H9 (cell line): ENCODE data around the gene UVRAG. TPM values are rescaled to one million over a fixed set of nuclear protein-coding genes. Genes with fewer than 3 reads are reported as not detected.

ENCODE experiments used
- DNase-seq: peaks from one replicate; pipeline ENCODE4 v3.0.0-alpha.2; 2017
- H2AFZ ChIP-seq: one replicate; pipeline ENCODE4 v1.6.1; 2013; ENCODE audit warnings: mild to moderate bottlenecking, low read length, control low read depth, moderate library complexity
- H2AK5ac ChIP-seq: 2 replicates; pipeline ENCODE4 v1.6.1; 2013; ENCODE audit warnings: low read length, control low read depth, mixed read lengths; ENCODE audit not compliant: insufficient read length
- H2BK120ac ChIP-seq: one replicate; pipeline ENCODE4 v1.6.1; 2013; ENCODE audit warnings: low read depth, mild to moderate bottlenecking, low read length, control low read depth, inconsistent platforms; ENCODE audit not compliant: poor library complexity, severe bottlenecking
- H2BK12ac ChIP-seq: 2 replicates; pipeline ENCODE4 v1.6.1; 2013; ENCODE audit warnings: low read length, control low read depth, mixed read lengths, low read depth; ENCODE audit not compliant: insufficient read length
- H2BK15ac ChIP-seq: 2 replicates; pipeline ENCODE4 v1.6.1; 2013; ENCODE audit warnings: low read depth, low read length, control low read depth
- H2BK20ac ChIP-seq: one replicate; pipeline ENCODE4 v1.6.1; 2013; ENCODE audit warnings: low read depth, mild to moderate bottlenecking, low read length, control low read depth, inconsistent platforms; ENCODE audit not compliant: poor library complexity, severe bottlenecking
- H2BK5ac ChIP-seq: 2 replicates; pipeline ENCODE4 v1.6.1; 2013; ENCODE audit warnings: low read length, control low read depth, mixed read lengths; ENCODE audit not compliant: insufficient read length
- H3K14ac ChIP-seq: 2 replicates; pipeline ENCODE4 v1.6.1; 2013; ENCODE audit warnings: low read length, control low read depth; ENCODE audit not compliant: insufficient read depth
- H3K18ac ChIP-seq: 2 replicates; pipeline ENCODE4 v1.6.1; 2013; ENCODE audit warnings: low read depth, mild to moderate bottlenecking, mixed read lengths, low read length, control low read depth; ENCODE audit not compliant: insufficient read length
- H3K23ac ChIP-seq: 2 replicates; pipeline ENCODE4 v1.6.1; 2013; ENCODE audit warnings: low read length, control low read depth, mixed read lengths, low read depth; ENCODE audit not compliant: insufficient read length
- H3K23me2 ChIP-seq: 2 replicates; pipeline ENCODE4 v1.6.1; 2013; ENCODE audit warnings: low read depth, mild to moderate bottlenecking, mixed read lengths, low read length, control low read depth; ENCODE audit not compliant: insufficient read length, poor library complexity, severe bottlenecking
- H3K27ac ChIP-seq: 2 replicates; pipeline ENCODE4 v1.5.1; 2013; ENCODE audit warnings: low read length, control low read depth, mixed read lengths, low read depth; ENCODE audit not compliant: insufficient read length
- H3K27me3 ChIP-seq: 2 replicates; pipeline ENCODE4 v1.6.1; 2013; ENCODE audit warnings: low read length, control low read depth, inconsistent platforms; ENCODE audit not compliant: insufficient read depth
- H3K4ac ChIP-seq: 2 replicates; pipeline ENCODE4 v1.6.1; 2013; ENCODE audit warnings: low read depth, mild to moderate bottlenecking, control low read depth, inconsistent platforms, low read length, moderate library complexity
- H3K4me1 ChIP-seq: 2 replicates; pipeline ENCODE4 v1.6.1; 2013; ENCODE audit warnings: low read length, control low read depth, inconsistent platforms; ENCODE audit not compliant: insufficient read depth
- H3K4me2 ChIP-seq: 2 replicates; pipeline ENCODE4 v1.6.1; 2013; ENCODE audit warnings: low read length, control low read depth, mixed read lengths; ENCODE audit not compliant: insufficient read length, insufficient read depth
- H3K56ac ChIP-seq: 2 replicates; pipeline ENCODE4 v1.6.1; 2013; ENCODE audit warnings: low read depth, mild to moderate bottlenecking, mixed read lengths, low read length, control low read depth; ENCODE audit not compliant: insufficient read length
- H3K79me1 ChIP-seq: 2 replicates; pipeline ENCODE4 v1.6.1; 2013; ENCODE audit warnings: low read depth, mild to moderate bottlenecking, moderate library complexity, low read length, control low read depth, inconsistent platforms; ENCODE audit not compliant: insufficient read depth, poor library complexity, severe bottlenecking
- H3K79me2 ChIP-seq: 2 replicates; pipeline ENCODE4 v1.6.1; 2013; ENCODE audit warnings: low read length, control low read depth, inconsistent platforms; ENCODE audit not compliant: insufficient read depth
- H3K9ac ChIP-seq: 2 replicates; pipeline ENCODE4 v1.6.1; 2013; ENCODE audit warnings: low read length, control low read depth, mixed read lengths; ENCODE audit not compliant: insufficient read length; ENCODE audit errors: extremely low read depth
- H3K9me3 ChIP-seq: one replicate; pipeline ENCODE4 v1.6.1; 2013; ENCODE audit warnings: low read depth, low read length, inconsistent platforms; ENCODE audit not compliant: control insufficient read depth
- H3T11ph ChIP-seq: one replicate; pipeline ENCODE4 v1.6.1; 2013; ENCODE audit warnings: mild to moderate bottlenecking, low read length, control low read depth, inconsistent platforms
- H4K20me1 ChIP-seq: one replicate; pipeline ENCODE4 v1.6.1; 2013; ENCODE audit not compliant: control insufficient read depth, insufficient read length, insufficient read depth
- H4K5ac ChIP-seq: 2 replicates; pipeline ENCODE4 v1.6.1; 2013; ENCODE audit warnings: low read depth, mild to moderate bottlenecking, mixed read lengths, low read length, control low read depth; ENCODE audit not compliant: insufficient read length
- H4K8ac ChIP-seq: replicated peaks from 2 replicates; pipeline ENCODE4 v1.6.1; 2013; ENCODE audit warnings: low read length, control low read depth, mixed read lengths, low read depth; ENCODE audit not compliant: insufficient read length
- H4K91ac ChIP-seq: 2 replicates; pipeline ENCODE4 v1.6.1; 2013; ENCODE audit warnings: low read depth, mild to moderate bottlenecking, moderate library complexity, mixed read lengths, low read length, control low read depth; ENCODE audit not compliant: insufficient read length
- H3K27ac Mint-ChIP-seq, 3 experiments: 2 replicates in 2 of 3; 3 replicates in 1 of 3; pipeline ENCODE4 v1.8.0; 2020 to 2021; ENCODE audit warnings: mixed read lengths in 3 of 3, mild to moderate bottlenecking in 1 of 3, moderate library complexity in 1 of 3
- H3K27me3 Mint-ChIP-seq: 2 replicates; pipeline ENCODE4 v1.8.0; 2021; ENCODE audit warnings: low read depth, mild to moderate bottlenecking, moderate library complexity, mixed read lengths
- H3K36me3 Mint-ChIP-seq, 3 experiments: 2 replicates in 2 of 3; 3 replicates in 1 of 3; pipeline ENCODE4 v1.8.0; 2020 to 2021; ENCODE audit warnings: low read depth in 3 of 3, mixed read lengths in 3 of 3; ENCODE audit not compliant: insufficient read depth in 1 of 3
- H3K4me1 Mint-ChIP-seq, 2 experiments: 2 replicates each; pipeline ENCODE4 v1.8.0; 2020; ENCODE audit warnings: mixed read lengths in 2 of 2
- H3K4me3 Mint-ChIP-seq, 2 experiments: 2 replicates in 1 of 2; 3 replicates in 1 of 2; pipeline ENCODE4 v1.8.0; 2020 to 2021; ENCODE audit warnings: mild to moderate bottlenecking in 2 of 2, mixed read lengths in 2 of 2, moderate library complexity in 1 of 2
- H3K9me3 Mint-ChIP-seq, 2 experiments: 2 replicates in 1 of 2; 3 replicates in 1 of 2; pipeline ENCODE4 v1.8.0; 2020; ENCODE audit warnings: mild to moderate bottlenecking in 2 of 2, mixed read lengths in 2 of 2, moderate library complexity in 1 of 2
- WGBS: extraction: QIAGEN DNeasy Blood & Tissue Kit; methylation state at CpG from one replicate; pipeline ENCODE4 v1.1.7; 2013; ENCODE audit warnings: missing lambda C conversion rate, low lambda C conversion rate, mixed read lengths; ENCODE audit not compliant: insufficient read length; ENCODE audit errors: extremely low coverage; 5-methylcytosine and 5-hydroxymethylcytosine counted together
- total RNA-seq: library from RNA; stranded (reverse); gene quantifications from 2 replicates; pipeline ENCODE4 v1.2.1, GENCODE V29; 2021
- TF ChIP-seq, protein P1 (sequence below): fragments of 200-600 bp; sonication (generic); conservative IDR thresholded peaks from 3 replicates; pipeline ENCODE4 v1.8.0; 2021; ENCODE audit warnings: antibody characterized with exemption, mild to moderate bottlenecking

Gene UVRAG
- total RNA-seq, 1 experiment from 2014 or later, result 18.5 TPM

DNA sequence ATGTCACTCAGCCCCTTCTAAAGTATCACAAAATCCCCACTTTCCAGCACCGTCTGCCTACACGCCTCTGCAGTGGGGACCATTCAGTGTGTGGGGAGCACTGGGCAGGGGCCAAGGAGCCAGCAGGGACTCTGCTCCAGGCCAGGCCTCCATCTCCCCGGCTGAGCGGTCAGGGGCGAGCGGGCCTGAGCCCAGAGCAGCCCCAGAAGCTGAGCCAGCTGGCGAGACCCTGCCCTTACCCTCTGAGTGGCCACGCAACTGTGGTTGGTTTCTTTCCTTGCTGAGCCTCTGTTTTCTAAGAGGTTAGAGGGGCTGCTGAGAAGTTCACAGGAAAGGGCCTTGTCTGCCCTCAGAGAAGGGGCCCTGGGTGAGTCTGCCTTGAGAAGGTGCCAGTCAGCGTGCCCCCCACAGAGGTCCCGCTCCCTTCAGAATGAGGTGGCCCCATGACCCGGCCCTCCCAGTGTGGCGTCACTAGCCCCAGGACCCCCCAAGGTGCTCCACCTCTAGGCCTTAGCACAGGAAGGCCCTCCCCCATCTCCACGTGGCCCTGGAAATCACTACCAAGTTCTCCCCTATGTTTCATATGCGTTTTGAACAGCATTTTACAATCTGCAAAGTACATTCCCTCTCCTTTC is 344.4 kb downstream of the UVRAG start:
- Mint-ChIP-seq H3K36me3 (no peaks in the 10 kb centered on the region), H3K4me3 (no peak overlapping the region)
- no peak for DNase-seq

More for the DNA sequence above, 344.4 kb downstream of the UVRAG start:
- no peak overlapping the region for H4K91ac ChIP-seq
- TF ChIP-seq, protein P1, sequence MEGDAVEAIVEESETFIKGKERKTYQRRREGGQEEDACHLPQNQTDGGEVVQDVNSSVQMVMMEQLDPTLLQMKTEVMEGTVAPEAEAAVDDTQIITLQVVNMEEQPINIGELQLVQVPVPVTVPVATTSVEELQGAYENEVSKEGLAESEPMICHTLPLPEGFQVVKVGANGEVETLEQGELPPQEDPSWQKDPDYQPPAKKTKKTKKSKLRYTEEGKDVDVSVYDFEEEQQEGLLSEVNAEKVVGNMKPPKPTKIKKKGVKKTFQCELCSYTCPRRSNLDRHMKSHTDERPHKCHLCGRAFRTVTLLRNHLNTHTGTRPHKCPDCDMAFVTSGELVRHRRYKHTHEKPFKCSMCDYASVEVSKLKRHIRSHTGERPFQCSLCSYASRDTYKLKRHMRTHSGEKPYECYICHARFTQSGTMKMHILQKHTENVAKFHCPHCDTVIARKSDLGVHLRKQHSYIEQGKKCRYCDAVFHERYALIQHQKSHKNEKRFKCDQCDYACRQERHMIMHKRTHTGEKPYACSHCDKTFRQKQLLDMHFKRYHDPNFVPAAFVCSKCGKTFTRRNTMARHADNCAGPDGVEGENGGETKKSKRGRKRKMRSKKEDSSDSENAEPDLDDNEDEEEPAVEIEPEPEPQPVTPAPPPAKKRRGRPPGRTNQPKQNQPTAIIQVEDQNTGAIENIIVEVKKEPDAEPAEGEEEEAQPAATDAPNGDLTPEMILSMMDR, result no peak
- no peaks in the 10 kb centered on the region for H4K20me1 ChIP-seq
- no peak overlapping the region for H3K18ac ChIP-seq
- no peak overlapping the region for H2BK20ac ChIP-seq
- no peak overlapping the region; the same call in 1 of the 2 replicates for H3K14ac ChIP-seq
- H3K9me3 ChIP-seq, result no peaks in the 10 kb centered on the region
- H3K79me2 ChIP-seq, result no peaks in the 10 kb centered on the region
- H3K23me2 ChIP-seq, result no peaks in the 10 kb centered on the region
- H2BK12ac ChIP-seq, result no peak overlapping the region
- H3K79me1 ChIP-seq, result no peaks in the 10 kb centered on the region
- no peak overlapping the region for H3T11ph ChIP-seq
- no peak overlapping the region for H3K9ac ChIP-seq
- no peak overlapping the region for H2BK5ac ChIP-seq
- no CpG with 5 or more reads among the region's 14 CpGs for WGBS
- no peak overlapping the region for H2AFZ ChIP-seq
- no peak overlapping the region for H3K23ac ChIP-seq
- H3K27ac ChIP-seq, result no peak overlapping the region
- H2BK15ac ChIP-seq, result no peak overlapping the region
- H4K8ac ChIP-seq, result no peak overlapping the region
- H3K4me2 ChIP-seq, result no peak overlapping the region
- no peak overlapping the region for H3K56ac ChIP-seq
- H2AK5ac ChIP-seq, result no peak overlapping the region
- no peak overlapping the region for H3K4ac ChIP-seq
- H2BK120ac ChIP-seq, result no peak overlapping the region
- H3K4me1 ChIP-seq, result no peaks in the 10 kb centered on the region
- H3K27me3 Mint-ChIP-seq, result peaks cover 41% of the 10 kb centered on the region
- no peaks in the 10 kb centered on the region; the same call in 1 of the 2 replicates for H3K27me3 ChIP-seq
- no peaks in the 10 kb centered on the region for H3K9me3 Mint-ChIP-seq
- no peak overlapping the region for H4K5ac ChIP-seq
- 0 out of 4 replicates have a peak, but pooled peaks cover 0 to 3% of the 10 kb centered on the region in 2 experiments for H3K4me1 Mint-ChIP-seq
- H3K27ac Mint-ChIP-seq, result no peak overlapping the region
